B cell (primary cell): Measurements from ENCODE around the gene PMVK. TPM values are rescaled to one million over a fixed set of nuclear protein-coding genes. Genes with fewer than 3 reads are reported as not detected.

Experiments
- ATAC-seq: fragments of 200-7000 bp; cut with Tn5 transposase; one replicate; pipeline ENCODE4 v1.10.0; 2021; ENCODE audit warnings: low read depth, mild to moderate bottlenecking, moderate number of reproducible peaks, moderate library complexity
- CTCF ChIA-PET: fragments of 350-600 bp; sonication (Branson Sonifier 250); formaldehyde crosslinking; loops from one replicate; lab custom pipeline; 2021; ENCODE audit warnings: antibody characterized with exemption, inconsistent platforms; lab: Charles Lee
- POLR2A ChIA-PET: fragments of 350-600 bp; sonication (Branson Sonifier 250); formaldehyde crosslinking; loops from one replicate; lab custom pipeline; 2021; ENCODE audit warnings: antibody characterized with exemption; lab: Charles Lee
- DNase-seq: peaks from one replicate; pipeline ENCODE4 v3.0.0; 2013
- H2AFZ ChIP-seq: 2 replicates; pipeline ENCODE4 v1.6.1; 2012; ENCODE audit warnings: mild to moderate bottlenecking, low read depth, low read length; ENCODE audit not compliant: insufficient read depth, poor library complexity, severe bottlenecking
- H3K27ac ChIP-seq, 2 donors: 1 replicate in 1 of 2; 2 replicates in 1 of 2; pipeline ENCODE4 v1.5.1; 2012 to 2013; ENCODE audit warnings: low read length in 2 of 2, mild to moderate bottlenecking in 2 of 2, moderate library complexity in 1 of 2
- H3K27me3 ChIP-seq, 4 experiments: fragments of 200-600 bp in 1 of 4; sonication (generic) in 1 of 4; replicated peaks in 1 of 4; 1 replicate in 2 of 4; 2 replicates in 2 of 4; pipeline versions ENCODE4 v1.6.1 to v1.7.0; 2013 to 2016; ENCODE audit warnings: low read length in 3 of 4, mild to moderate bottlenecking in 2 of 4, mixed read lengths in 1 of 4, moderate library complexity in 1 of 4; ENCODE audit not compliant: insufficient read depth in 4 of 4, control insufficient read depth in 3 of 4; ENCODE audit errors: control extremely low read depth in 1 of 4
- H3K36me3 ChIP-seq, 2 experiments: replicated peaks in 1 of 2; 1 replicate in 1 of 2; 2 replicates in 1 of 2; pipeline versions ENCODE4 v1.6.1 to v1.7.1; 2013; ENCODE audit warnings: low read length in 1 of 2; ENCODE audit not compliant: insufficient read depth in 2 of 2, control insufficient read depth in 1 of 2; ENCODE audit errors: control extremely low read depth in 1 of 2, extremely low read depth in 1 of 2
- H3K4me1 ChIP-seq, 2 donors: fragments of 200-600 bp in 1 of 2; sonication (generic) in 1 of 2; 1 replicate in 1 of 2; 2 replicates in 1 of 2; pipeline versions ENCODE4 v1.5.1 to v1.6.1; 2013 to 2017; ENCODE audit warnings: low read length in 2 of 2; ENCODE audit not compliant: control insufficient read depth in 2 of 2, insufficient read depth in 2 of 2
- H3K4me2 ChIP-seq: replicated peaks from 2 replicates; pipeline ENCODE3; 2012; ENCODE audit warnings: mild to moderate bottlenecking, low read depth, low read length; ENCODE audit not compliant: poor library complexity, severe bottlenecking
- H3K4me3 ChIP-seq, 5 experiments: fragments of 200-600 bp in 1 of 5; sonication (generic) in 1 of 5; 1 replicate in 3 of 5; 2 replicates in 2 of 5; pipeline versions ENCODE4 v1.5.1 to v1.7.0; 2011 to 2016; ENCODE audit warnings: low read length in 4 of 5, mild to moderate bottlenecking in 4 of 5, low read depth in 2 of 5, control low read depth in 1 of 5, moderate library complexity in 1 of 5; ENCODE audit not compliant: insufficient read depth in 1 of 5; ENCODE audit errors: control extremely low read depth in 1 of 5, extremely low read depth in 1 of 5
- H3K79me2 ChIP-seq: fragments of 200-600 bp; sonication (generic); one replicate; pipeline ENCODE4 v1.6.0; 2016; ENCODE audit warnings: low read length; ENCODE audit not compliant: control insufficient read depth, insufficient read depth
- H3K9ac ChIP-seq: fragments of 200-600 bp; sonication (generic); 2 replicates; pipeline ENCODE4 v1.6.1; 2017; ENCODE audit warnings: mild to moderate bottlenecking, low read length, moderate library complexity
- H3K9me3 ChIP-seq, 3 donors: one replicate each; pipeline versions ENCODE4 v1.6.1 to v1.7.1; 2013; ENCODE audit warnings: low read length in 2 of 3; ENCODE audit not compliant: control insufficient read depth in 2 of 3, insufficient read depth in 1 of 3; ENCODE audit errors: control extremely low read depth in 1 of 3
- H4K20me1 ChIP-seq: 2 replicates; pipeline ENCODE4 v1.6.0; 2012; ENCODE audit warnings: mild to moderate bottlenecking, low read length; ENCODE audit not compliant: insufficient read depth, control insufficient read depth, poor library complexity, severe bottlenecking
- H3K27ac Mint-ChIP-seq: one replicate; pipeline ENCODE4 v1.8.0; 2021; ENCODE audit warnings: mixed read lengths
- H3K27me3 Mint-ChIP-seq: one replicate; pipeline ENCODE4 v1.8.0; 2021; ENCODE audit warnings: mixed read lengths
- H3K4me1 Mint-ChIP-seq: one replicate; pipeline ENCODE4 v1.8.0; 2021; ENCODE audit warnings: mixed read lengths
- H3K4me3 Mint-ChIP-seq: one replicate; pipeline ENCODE4 v1.8.0; 2021; ENCODE audit warnings: mixed read lengths
- H3K9me3 Mint-ChIP-seq: one replicate; pipeline ENCODE4 v1.8.0; 2022; ENCODE audit warnings: mixed read lengths; ENCODE audit not compliant: insufficient read depth
- CTCF ChIP-seq: fragments of 200-600 bp; IDR thresholded peaks from one replicate; pipeline ENCODE4 v1.8.0; 2022; ENCODE audit warnings: antibody characterized with exemption, mild to moderate bottlenecking
- EZH2 ChIP-seq: IDR thresholded peaks from 2 replicates; pipeline ENCODE4 v1.6.1; 2012; ENCODE audit warnings: borderline replicate concordance, low read depth, mild to moderate bottlenecking, moderate library complexity, low read length; ENCODE audit not compliant: insufficient read depth, poor library complexity, severe bottlenecking
- WGBS: methylation state at CpG from one replicate; pipeline ENCODE4 v1.1.5; 2013; ENCODE audit warnings: missing lambda C conversion rate; ENCODE audit not compliant: insufficient coverage; 5-methylcytosine and 5-hydroxymethylcytosine counted together
- intact Hi-C: fragments of 100-400 bp; cut with micrococcal nuclease; formaldehyde crosslinking; loops from one replicate; pipeline ENCODE4 v1.10.0; 2022
- polyA plus RNA-seq: library from polyadenylated mRNA; depleted of rRNA; stranded (reverse); fragments of >200 nt; gene quantifications from 2 replicates; pipeline ENCODE4 v1.2.3, GENCODE V29; 2012
- total RNA-seq, 2 donors: library from RNA; stranded (reverse); fragments of 120-200 nt in 1 of 2; gene quantifications; 1 replicate in 1 of 2; 2 replicates in 1 of 2; pipeline versions ENCODE4 v1.2.3 to v1.2.4, GENCODE V29; 2013 to 2022

Gene PMVK
- total and polyA plus RNA-seq, 2 donors (not counting 1 experiment from before 2014, with no cell fraction given): 15.0 to 15.4 TPM

GRCh38 chr1:154935749-154936554, 567 bp downstream of the PMVK start:
- H3K4me1 Mint-ChIP-seq: peaks cover 44% of the 10 kb centered on the region
- intact Hi-C loops: loop anchor here (5.0 kb wide), 4 partner anchors 64 to 921 kb away; partner anchors contain the start of genes ADAR, ATP8B2, GON4L and KCNN3

More at GRCh38 chr1:154935749-154936554, 567 bp downstream of the PMVK start:
- Histone ChIP-seq H3K4me2 (peak overlapping the region; percentile 80), H3K79me2 (peaks cover 34% of the 10 kb centered on the region), H3K4me1 (peaks cover 25 to 43% of the 10 kb centered on the region in 2 donors), H4K20me1 (no peaks in the 10 kb centered on the region), H3K9me3 (no peaks in the 10 kb centered on the region), H2AFZ (peak overlapping the region; percentile 98), H3K27ac (peak overlapping the region; percentile 98), H3K36me3 (peaks cover 0 to 6% of the 10 kb centered on the region in 2 experiments), H3K27me3 (no peaks in the 10 kb centered on the region), H3K4me3 (peak overlapping the region; percentile 76 to 90 (median 80)), H3K9ac (peak overlapping the region; percentile 93)
- no peak for ATAC-seq
- H3K4me3 Mint-ChIP-seq: peak overlapping the region; percentile 97
- no peaks in the 10 kb centered on the region for H3K9me3 Mint-ChIP-seq
- DNase-seq: no peak
- ChIA-PET POLR2A (interaction anchor here (0.6 to 1.5 kb wide), 18 partner anchors 10 to 1022 kb away, joined by 3 to 14 read pairs (median 4); partner anchors contain the start of genes FLAD1, PBXIP1, PYGO2 and UBAP2L), CTCF (interaction anchor here (0.6 to 2.9 kb wide), 26 partner anchors 10 to 608 kb away, joined by 3 to 30 read pairs (median 6); partner anchors contain the start of genes ADAM15, PBXIP1 and PYGO2)
- 31% methylated on average over 22 of the region's 27 CpGs for WGBS
- H3K27ac Mint-ChIP-seq: peak overlapping the region; percentile 100
- TF ChIP-seq CTCF: no peak
- no peak for TF ChIP-seq EZH2
- no peaks in the 10 kb centered on the region for H3K27me3 Mint-ChIP-seq
